Measurements from ENCODE around the gene NRG2.

DNA sequence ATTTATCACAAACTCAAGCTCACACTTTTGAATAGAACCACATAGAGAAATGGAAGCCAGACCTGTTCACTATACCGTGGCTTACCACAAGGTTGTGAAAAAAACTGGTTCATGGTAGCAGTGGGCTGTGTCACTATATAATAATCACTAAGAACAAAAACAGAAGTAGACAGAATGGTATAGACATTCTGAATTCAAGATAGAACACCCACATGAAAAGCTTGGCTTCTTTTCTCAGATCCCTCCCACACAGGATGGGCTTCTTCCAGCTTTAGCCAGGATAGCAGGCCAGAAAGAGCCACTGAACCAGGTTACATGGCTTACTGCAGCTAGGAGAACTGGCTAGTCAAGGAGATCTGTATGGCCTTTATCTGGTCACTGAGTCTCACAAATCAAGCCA is 6.1 kb upstream of the NRG2 start:
- TF ChIP-seq, protein P1, sequence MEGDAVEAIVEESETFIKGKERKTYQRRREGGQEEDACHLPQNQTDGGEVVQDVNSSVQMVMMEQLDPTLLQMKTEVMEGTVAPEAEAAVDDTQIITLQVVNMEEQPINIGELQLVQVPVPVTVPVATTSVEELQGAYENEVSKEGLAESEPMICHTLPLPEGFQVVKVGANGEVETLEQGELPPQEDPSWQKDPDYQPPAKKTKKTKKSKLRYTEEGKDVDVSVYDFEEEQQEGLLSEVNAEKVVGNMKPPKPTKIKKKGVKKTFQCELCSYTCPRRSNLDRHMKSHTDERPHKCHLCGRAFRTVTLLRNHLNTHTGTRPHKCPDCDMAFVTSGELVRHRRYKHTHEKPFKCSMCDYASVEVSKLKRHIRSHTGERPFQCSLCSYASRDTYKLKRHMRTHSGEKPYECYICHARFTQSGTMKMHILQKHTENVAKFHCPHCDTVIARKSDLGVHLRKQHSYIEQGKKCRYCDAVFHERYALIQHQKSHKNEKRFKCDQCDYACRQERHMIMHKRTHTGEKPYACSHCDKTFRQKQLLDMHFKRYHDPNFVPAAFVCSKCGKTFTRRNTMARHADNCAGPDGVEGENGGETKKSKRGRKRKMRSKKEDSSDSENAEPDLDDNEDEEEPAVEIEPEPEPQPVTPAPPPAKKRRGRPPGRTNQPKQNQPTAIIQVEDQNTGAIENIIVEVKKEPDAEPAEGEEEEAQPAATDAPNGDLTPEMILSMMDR (IDR thresholded peaks at IDR 0.05; ENCODE audit: control extremely low read depth in 1 of 3, insufficient read depth in 1 of 3, low read depth in 1 of 3, low read length in 3 of 3) = no peak
- no peak for TF ChIP-seq ZNF274 (IDR thresholded peaks at IDR 0.05; ENCODE audit: borderline replicate concordance, extremely low read depth, low read length)
- no peak for TF ChIP-seq EP300 (IDR thresholded peaks at IDR 0.05; ENCODE audit: borderline replicate concordance in 1 of 2, low read depth in 2 of 2, low read length in 2 of 2)
- no peak for TF ChIP-seq EZH2 (IDR thresholded peaks at IDR 0.05; ENCODE audit: low read depth, low read length, severe bottlenecking)
- TF ChIP-seq SP2 (IDR thresholded peaks at IDR 0.05; ENCODE audit: low read length) = no peak
- TF ChIP-seq POLR2A (IDR thresholded peaks at IDR 0.05; ENCODE audit: control extremely low read depth in 1 of 2, low read depth in 2 of 2, low read length in 2 of 2) = no peak
- TF ChIP-seq SUZ12 (IDR thresholded peaks at IDR 0.05; ENCODE audit: low read length) = no peak

Measured in H1 (cell line).